MM.1S (cell line): ENCODE data around the gene C2CD3.

Source experiments
- EZH2 ChIP-seq: fragments of 300-600 bp; sonication (generic); optimal IDR thresholded peaks from 2 replicates; pipeline ENCODE3; 2017; ENCODE audit warnings: low read depth, mild to moderate bottlenecking, antibody characterized with exemption, low read length, mixed read lengths
- TF ChIP-seq, protein P1 (sequence below): fragments of 300-600 bp; sonication (generic); IDR thresholded peaks from 2 replicates; pipeline ENCODE4 v1.5.1; 2016; ENCODE audit warnings: antibody characterized with exemption, low read length, mixed read lengths

DNA sequence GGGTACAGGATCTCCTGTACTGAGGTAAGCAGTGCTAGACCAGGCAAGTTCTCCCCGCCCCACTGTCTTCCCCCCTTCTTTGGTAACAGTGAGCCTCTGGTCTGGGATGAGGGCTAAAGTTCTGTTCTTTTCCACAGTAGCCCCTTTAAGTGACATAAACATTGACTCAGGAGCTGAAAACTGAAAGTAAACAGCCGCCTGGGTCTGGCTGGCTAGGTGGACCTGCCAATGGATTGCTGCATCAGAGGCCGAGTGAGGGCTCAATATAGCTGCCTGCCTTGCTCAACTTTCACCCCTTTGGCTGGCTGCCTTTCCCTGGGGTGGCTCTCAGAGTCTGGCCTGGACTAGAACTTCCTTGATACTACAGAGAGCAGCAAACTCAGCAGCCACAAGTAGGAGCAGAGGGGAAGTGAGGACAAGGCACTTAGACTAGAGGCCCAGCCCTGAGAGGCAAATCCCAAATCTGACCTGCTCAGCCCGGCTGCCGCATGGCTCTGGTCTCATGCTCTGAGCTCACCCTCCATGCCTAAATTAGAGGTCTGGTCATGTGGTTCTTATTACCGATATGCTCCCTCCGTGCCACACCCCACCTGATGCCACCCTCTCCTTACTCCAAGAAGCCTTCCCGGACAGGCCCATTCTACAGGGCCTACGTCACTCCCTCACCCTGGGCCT lies 152.3 kb downstream of the C2CD3 start:
- no peak for TF ChIP-seq EZH2
- TF ChIP-seq, protein P1, sequence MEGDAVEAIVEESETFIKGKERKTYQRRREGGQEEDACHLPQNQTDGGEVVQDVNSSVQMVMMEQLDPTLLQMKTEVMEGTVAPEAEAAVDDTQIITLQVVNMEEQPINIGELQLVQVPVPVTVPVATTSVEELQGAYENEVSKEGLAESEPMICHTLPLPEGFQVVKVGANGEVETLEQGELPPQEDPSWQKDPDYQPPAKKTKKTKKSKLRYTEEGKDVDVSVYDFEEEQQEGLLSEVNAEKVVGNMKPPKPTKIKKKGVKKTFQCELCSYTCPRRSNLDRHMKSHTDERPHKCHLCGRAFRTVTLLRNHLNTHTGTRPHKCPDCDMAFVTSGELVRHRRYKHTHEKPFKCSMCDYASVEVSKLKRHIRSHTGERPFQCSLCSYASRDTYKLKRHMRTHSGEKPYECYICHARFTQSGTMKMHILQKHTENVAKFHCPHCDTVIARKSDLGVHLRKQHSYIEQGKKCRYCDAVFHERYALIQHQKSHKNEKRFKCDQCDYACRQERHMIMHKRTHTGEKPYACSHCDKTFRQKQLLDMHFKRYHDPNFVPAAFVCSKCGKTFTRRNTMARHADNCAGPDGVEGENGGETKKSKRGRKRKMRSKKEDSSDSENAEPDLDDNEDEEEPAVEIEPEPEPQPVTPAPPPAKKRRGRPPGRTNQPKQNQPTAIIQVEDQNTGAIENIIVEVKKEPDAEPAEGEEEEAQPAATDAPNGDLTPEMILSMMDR = no peak
